NCI-H1436 (cell line): Measurements from ENCODE around the gene UGT2B11.
"Not testable (repeated sequence)": the region's sequence is repeated elsewhere in the genome, so short reads cannot be mapped to it uniquely, and the experiment has no call there.

Source experiments
- DNase-seq: peaks from one replicate; lab custom pipeline; 2025; lab: John Stamatoyannopoulos, UW

UGT2B11 gene

GRCh38 chr4:69214716-69215115 is at the start of gene UGT2B11:
Gene UGT2B11 (minus strand): TSS chr4:69214748. CDS start chr4:69214722, 26 bp downstream.
- DNase-seq: no peak

DNA sequence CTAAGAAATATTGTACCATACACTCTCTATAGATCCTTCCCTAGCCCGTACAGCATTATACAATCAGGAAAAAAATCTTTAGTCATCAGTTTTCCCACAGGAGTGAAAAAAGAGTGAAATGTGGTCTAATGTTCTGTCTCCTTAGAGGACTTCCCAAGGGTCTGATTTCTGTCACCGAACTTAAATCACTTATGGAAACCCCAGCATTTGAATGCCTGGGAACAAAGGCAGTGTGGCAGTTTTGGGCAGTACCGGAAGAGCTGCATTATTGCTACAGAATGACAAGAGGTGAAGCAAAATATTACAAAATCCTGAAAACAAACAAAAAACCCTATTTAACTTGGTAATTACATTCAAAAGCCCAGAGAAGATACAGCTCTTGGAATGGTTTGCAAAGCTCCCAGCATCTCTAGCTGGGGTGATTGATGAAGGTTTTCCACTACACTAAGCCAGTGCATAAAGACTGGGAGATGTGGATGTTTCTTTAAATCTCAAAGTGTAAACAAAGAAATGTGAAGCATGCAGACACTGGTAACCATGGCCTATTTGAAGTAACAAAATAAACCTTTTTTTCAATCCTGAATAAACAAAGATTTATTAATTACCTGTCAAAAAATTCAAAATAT is 38.7 kb upstream of the UGT2B11 start:
- not testable (repeated sequence) for DNase-seq

DNA sequence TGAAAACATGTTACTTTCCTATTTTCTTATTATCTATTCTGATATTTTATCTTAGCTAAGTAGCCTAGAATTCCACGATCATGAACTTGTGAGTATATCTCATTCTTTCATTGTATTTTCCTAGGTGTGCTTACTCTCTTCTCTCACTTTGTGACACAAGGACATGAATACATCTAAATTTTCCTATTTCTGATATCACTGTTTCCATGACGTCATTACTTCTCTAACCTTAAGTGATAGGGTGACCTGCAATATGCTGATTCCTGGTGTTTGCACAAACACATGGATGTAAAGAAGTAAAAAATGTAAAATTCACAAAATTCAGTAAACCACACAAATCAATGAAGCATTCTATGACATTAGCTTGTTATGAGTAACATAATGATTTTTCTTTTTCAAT is 36.3 kb upstream of the UGT2B11 start:
- DNase-seq: not testable (repeated sequence)

DNA sequence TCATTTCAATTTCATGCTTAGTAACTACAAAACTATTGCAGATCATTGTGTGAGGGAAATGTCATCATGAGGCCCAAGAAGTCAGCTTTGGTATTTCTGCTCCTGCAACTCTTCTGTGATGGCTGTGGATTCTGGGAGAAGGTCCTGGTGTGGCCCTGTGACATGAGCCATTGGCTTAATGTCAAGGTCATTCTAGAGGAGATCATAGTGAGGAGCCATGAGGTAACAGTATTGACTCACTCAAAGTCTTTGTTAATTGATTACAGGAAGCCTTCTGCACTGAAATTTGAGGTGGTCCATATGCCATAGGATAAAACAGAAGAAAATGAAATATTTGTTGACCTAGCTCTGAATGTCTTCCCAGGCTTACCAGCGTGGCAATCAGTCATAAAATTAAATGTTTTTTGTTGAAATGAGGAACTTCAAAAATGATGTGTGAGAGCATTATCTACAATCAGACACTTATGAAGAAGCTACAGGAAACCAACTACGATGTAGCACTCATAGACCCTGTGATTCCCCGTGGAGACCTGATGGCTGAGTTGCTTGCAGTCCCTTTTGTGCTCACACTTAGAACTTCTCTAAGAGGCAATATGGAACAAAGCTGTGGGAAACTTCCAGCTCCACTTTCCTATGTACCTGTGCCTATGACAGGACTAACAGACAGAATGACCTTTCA is 28.2 kb upstream of the UGT2B11 start:
- not testable (repeated sequence) for DNase-seq

- DNase-seq: not testable (repeated sequence)
Measured at GRCh38 chr4:69241746-69242145, 27.2 kb upstream of the UGT2B11 start.

GRCh38 chr4:69240787-69241186 is 26.2 kb upstream of the UGT2B11 start:
- not testable (repeated sequence) for DNase-seq

GRCh38 chr4:69239557-69240168 is 25.1 kb upstream of the UGT2B11 start:
- DNase-seq: no peak

GRCh38 chr4:69239092-69239491 is 24.5 kb upstream of the UGT2B11 start:
- DNase-seq: no peak

DNA sequence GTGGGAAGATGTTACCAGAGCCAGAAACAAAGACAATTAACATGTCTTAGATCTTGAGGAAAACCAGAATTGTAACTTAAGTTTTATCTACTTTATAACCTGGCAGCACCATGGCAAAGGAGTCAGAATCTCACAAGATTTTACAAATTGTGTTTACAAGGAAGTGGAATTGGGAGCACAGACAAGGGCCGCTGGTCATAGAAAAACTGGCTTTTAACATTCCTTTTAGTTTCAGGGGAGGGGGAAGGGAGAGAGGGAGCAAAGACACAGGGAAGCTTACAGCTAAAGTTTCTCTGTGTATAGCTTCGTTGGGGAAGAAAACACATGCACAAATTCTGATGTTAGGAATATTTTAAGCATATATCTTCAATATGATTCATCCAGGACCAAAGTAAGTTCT is 10.3 kb upstream of the UGT2B11 start:
- no peak for DNase-seq

- DNase-seq: not testable (repeated sequence)
Measured at GRCh38 chr4:69223277-69223676, 8.7 kb upstream of the UGT2B11 start.

DNA sequence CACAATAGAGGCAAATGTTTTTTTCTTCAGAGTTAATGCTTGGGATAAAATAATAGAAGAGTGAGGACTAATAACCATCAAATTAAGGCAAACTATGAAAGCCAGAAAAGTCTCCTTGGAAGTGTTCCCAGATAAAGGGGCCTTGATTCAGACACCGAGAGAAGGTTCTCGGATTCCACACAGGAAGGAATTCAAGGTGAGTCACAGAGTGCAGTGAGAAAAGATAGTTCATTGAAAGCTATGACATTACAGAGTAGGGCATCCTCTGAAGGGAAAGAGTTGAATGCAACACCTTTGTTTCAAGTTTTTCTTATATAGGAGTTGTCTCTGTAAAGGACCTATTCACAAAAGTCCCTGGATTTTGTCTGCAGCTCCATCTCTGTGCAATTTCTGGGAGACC is 3.9 kb upstream of the UGT2B11 start:
- DNase-seq: not testable (repeated sequence)

DNA sequence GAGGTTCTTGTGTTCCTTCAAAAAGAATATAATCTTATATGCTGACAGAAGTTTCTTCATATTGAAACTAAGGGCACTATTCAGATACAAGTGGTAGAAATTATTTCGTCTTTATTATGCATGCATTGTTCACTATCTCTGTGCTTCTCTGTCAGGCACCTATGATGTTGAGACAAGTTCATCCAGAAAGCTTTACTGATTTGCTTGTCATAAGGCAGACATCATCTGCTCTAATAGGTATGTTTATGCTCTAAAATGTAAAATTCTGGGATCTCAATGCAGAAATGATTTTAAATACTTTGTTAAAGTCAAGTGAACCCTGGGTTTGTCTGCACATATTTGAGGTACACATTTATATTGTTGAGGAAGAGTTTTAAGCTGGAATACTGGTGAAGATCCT is 3.6 kb downstream of the UGT2B11 start:
- no peak for DNase-seq

- not testable (repeated sequence) for DNase-seq
Measured at GRCh38 chr4:69198506-69198905, 16.0 kb downstream of the UGT2B11 start.

DNA sequence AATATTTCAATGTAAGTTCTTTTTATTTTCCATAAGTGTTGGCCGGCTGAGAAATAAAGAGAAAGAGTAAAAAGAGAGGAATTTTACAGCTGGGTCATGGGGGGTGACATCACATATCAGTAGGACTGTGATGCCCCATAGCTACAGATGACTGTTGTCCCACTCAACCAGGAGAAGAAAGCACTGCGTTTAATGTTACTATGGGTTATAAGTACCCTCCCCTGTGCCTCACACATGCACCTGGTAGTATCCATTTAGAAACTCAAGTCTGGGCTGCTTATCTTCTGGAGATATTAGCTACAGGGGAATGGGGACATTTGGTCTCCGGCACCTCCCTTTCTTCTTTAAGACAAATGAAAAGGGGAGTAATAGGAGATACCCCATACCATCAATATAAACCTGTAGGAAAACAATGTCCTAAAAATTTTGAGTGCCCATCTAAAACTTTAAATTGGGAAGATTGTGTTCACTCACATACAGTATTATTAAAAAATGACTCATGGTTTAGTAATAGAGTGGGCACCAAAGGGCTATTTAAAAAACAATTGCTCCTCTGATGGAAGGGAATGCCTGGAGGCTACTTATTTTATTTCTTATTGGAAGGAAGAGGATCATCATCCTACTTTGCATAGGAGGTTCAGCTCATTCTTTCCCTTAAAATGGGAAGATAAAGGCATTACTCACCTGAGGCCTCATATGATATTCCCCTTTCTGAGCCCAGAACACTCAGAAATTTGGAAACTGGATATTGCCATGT is 18.2 kb downstream of the UGT2B11 start:
- no peak for DNase-seq

DNA sequence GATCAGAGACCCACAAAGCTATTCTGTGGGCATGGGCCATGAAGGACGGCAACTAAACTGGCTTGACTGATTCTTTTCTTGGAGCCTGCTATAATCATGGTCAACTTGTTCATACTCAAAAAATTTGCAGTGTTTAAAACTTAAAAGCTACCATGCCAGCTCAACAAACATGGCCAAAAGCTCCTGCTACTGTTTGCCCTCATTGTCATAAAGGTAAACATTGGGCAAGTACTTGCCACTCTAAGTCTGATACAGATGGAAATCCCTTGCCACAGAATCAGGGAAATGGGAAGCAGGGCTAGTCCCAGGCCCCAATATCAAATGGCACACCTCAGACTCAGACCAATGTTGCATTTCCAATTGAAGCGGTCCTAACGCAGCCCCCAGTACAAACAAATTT is 20.4 kb downstream of the UGT2B11 start:
- DNase-seq: no peak

- DNase-seq: not testable (repeated sequence)
Measured at GRCh38 chr4:69191905-69192304, 22.6 kb downstream of the UGT2B11 start.

- not testable (repeated sequence) for DNase-seq
Measured at GRCh38 chr4:69190621-69191020, 23.9 kb downstream of the UGT2B11 start.

DNA sequence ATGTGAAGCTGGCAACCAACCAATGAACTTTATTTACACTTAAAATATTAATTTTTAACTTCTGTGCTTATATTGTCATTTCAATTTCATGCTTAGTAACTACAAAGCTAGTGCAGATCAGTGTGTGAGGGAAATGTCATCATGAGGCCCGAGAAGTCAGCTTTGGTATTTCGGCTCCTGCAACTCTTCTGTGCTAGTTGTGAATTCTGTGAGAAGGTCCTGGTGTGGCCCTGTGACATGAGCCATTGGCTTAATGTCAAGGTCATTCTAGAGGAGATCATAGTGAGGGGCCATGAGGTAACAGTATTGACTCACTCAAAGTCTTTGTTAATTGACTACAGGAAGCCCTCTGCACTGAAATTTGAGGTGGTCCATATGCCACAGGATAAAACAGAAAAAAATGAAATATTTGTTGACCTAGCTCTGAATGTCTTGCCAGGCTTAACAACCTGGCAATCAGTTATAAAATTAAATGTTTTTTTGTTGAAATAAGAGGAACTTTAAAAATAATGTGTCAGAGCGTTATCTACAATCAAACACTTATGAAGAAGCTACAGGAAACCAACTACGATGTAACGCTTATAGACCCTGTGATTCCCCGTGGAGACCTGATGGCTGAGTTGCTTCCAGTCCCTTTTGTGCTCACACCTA is 32.9 kb downstream of the UGT2B11 start:
- not testable (repeated sequence) for DNase-seq

GRCh38 chr4:69179817-69180216 is 34.7 kb downstream of the UGT2B11 start:
- DNase-seq: not testable (repeated sequence)

DNA sequence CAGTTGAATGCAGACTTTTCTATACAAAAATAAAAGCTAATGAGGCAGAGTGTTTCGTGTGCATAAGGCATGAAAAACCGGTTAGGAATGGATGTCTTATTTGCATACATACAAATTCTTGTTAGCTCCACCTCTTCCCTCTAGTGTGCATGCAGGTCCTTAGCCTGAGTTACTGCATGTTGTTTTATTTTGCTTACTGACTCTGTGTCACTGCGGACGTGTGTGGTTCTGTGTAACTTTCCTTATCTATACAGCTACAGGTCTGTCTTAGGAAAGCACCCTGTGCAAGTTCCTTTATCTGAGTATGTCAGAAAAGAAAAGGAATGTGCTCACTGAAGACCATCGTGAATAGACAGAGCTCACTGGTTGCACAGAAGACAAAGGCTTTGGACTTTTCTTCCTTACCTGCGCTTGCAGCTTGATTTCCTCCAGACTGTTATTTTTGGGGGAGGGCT is 35.8 kb downstream of the UGT2B11 start:
- DNase-seq: not testable (repeated sequence)

- peak; percentile 29 for DNase-seq
Measured at GRCh38 chr4:69170233-69171134, 44.1 kb downstream of the UGT2B11 start.
